GM12878 (cell line): Measurements from ENCODE around the gene CORO2B. TPM values are rescaled to one million over a fixed set of nuclear protein-coding genes. Genes with fewer than 3 reads are reported as not detected.

Experiments used
- ATF7 ChIP-seq: fragments of 450-650 bp; IDR thresholded peaks from 2 replicates; pipeline ENCODE4 v1.6.1; 2016; ENCODE audit warnings: low read depth, mild to moderate bottlenecking
- CHD1 ChIP-seq: IDR thresholded peaks from 2 replicates; pipeline ENCODE4 v1.6.1; 2012; ENCODE audit warnings: low read depth, low read length, improper control_type of control experiment
- CHD2 ChIP-seq: IDR thresholded peaks from 2 replicates; pipeline ENCODE4 v1.6.1; 2011; ENCODE audit warnings: low read depth, low read length, improper control_type of control experiment, borderline replicate concordance
- E4F1 ChIP-seq: fragments of 450-650 bp; IDR thresholded peaks from 2 replicates; pipeline ENCODE4 v1.6.1; 2018; ENCODE audit warnings: borderline replicate concordance, mild to moderate bottlenecking; ENCODE audit not compliant: partially characterized antibody
- EP300 ChIP-seq, 2 experiments: fragments of 150-350 bp in 1 of 2; IDR thresholded peaks; 2 replicates each; pipeline ENCODE4 v1.6.1; 2011 to 2012; ENCODE audit warnings: low read depth in 2 of 2, low read length in 2 of 2, borderline replicate concordance in 1 of 2, improper control_type of control experiment in 1 of 2, inconsistent platforms in 1 of 2; ENCODE audit not compliant: control insufficient read depth in 1 of 2
- IKZF2 ChIP-seq, 2 experiments: fragments of 450-650 bp; IDR thresholded peaks; 2 replicates each; pipeline ENCODE4 v1.6.1; 2017; ENCODE audit warnings: mild to moderate bottlenecking in 2 of 2, moderate library complexity in 2 of 2
- JUNB ChIP-seq: IDR thresholded peaks from 2 replicates; pipeline ENCODE4 v1.6.1; 2016; ENCODE audit warnings: antibody characterized with exemption, mild to moderate bottlenecking
- LARP7 ChIP-seq: fragments of 450-650 bp; IDR thresholded peaks from 2 replicates; pipeline ENCODE4 v1.6.1; 2017; ENCODE audit warnings: mild to moderate bottlenecking
- MTA3 ChIP-seq: IDR thresholded peaks from 2 replicates; pipeline ENCODE4 v1.6.1; 2012; ENCODE audit warnings: low read length, inconsistent platforms, borderline replicate concordance
- NFYA ChIP-seq: IDR thresholded peaks from 2 replicates; pipeline ENCODE4 v1.6.1; 2011; ENCODE audit warnings: low read depth, mild to moderate bottlenecking, low read length, improper control_type of control experiment, borderline replicate concordance
- PKNOX1 ChIP-seq: fragments of 450-650 bp; IDR thresholded peaks from 2 replicates; pipeline ENCODE4 v1.6.1; 2016; ENCODE audit warnings: mild to moderate bottlenecking
- RBBP5 ChIP-seq: fragments of 200-600 bp; sonication (generic); conservative IDR thresholded peaks from 2 replicates; pipeline ENCODE4 v1.6.1; 2016
- RELA ChIP-seq: fragments of 450-650 bp; IDR thresholded peaks from 2 replicates; pipeline ENCODE4 v1.8.0; 2014; ENCODE audit warnings: borderline replicate concordance; ENCODE audit not compliant: partially characterized antibody
- ZBED1 ChIP-seq: IDR thresholded peaks from 2 replicates; pipeline ENCODE4 v1.6.1; 2016; ENCODE audit warnings: borderline replicate concordance
- ZNF217 ChIP-seq: fragments of 450-650 bp; IDR thresholded peaks from 2 replicates; pipeline ENCODE4 v1.6.1; 2017; ENCODE audit warnings: antibody characterized with exemption, mild to moderate bottlenecking
- ZNF24 ChIP-seq: fragments of 450-650 bp; IDR thresholded peaks from 2 replicates; pipeline ENCODE4 v1.6.1; 2017; ENCODE audit warnings: antibody characterized with exemption, mild to moderate bottlenecking
- polyA plus RNA-seq, 11 experiments: library from polyadenylated mRNA; depleted of rRNA in 4 of 11; unstranded in 6 of 11; stranded (reverse) in 5 of 11; fragments of >200 nt; fragmentation: Nextera tagmentation in 4 of 11; fragmentation: Illumina TruSeq in 1 of 11; extraction: Ambion mirVana in 4 of 11; extraction: Trizol in 1 of 11; gene quantifications; 1 replicate in 1 of 11; 2 replicates in 10 of 11; pipeline versions ENCODE4 v1.2.1 to v1.2.3, GENCODE V29; 2011 to 2016; ENCODE audit warnings: inconsistent platforms in 2 of 11, missing spikeins in 2 of 11, low read depth in 1 of 11
- total RNA-seq, 4 experiments: library from RNA; depleted of rRNA in 3 of 4; stranded (reverse); fragments of >200 nt in 3 of 4; fragmentation: Illumina TruSeq in 1 of 4; extraction: Trizol in 1 of 4; gene quantifications; 2 replicates each; pipeline versions ENCODE4 v1.2.1 to v1.2.3, GENCODE V29; 2013 to 2021
- TF ChIP-seq, protein P1 (sequence below): fragments of 450-650 bp; formaldehyde crosslinking; IDR thresholded peaks from 2 replicates; pipeline ENCODE4 v1.4.0; 2020; ENCODE audit warnings: mild to moderate bottlenecking, moderate library complexity
- TF ChIP-seq, protein P2 (sequence below): fragments of 450-650 bp; IDR thresholded peaks from 2 replicates; pipeline ENCODE4 v1.6.1; 2017; ENCODE audit warnings: borderline replicate concordance
- TF ChIP-seq, protein P3 (sequence below): fragments of 450-650 bp; IDR thresholded peaks from 2 replicates; pipeline ENCODE4 v1.6.1; 2017; ENCODE audit warnings: mild to moderate bottlenecking, moderate library complexity

Gene CORO2B
- total and polyA plus RNA-seq, 10 of the 15 experiments (the other 5 are each of a cell fraction or from before 2014, with no cell fraction given) = 0.05 to 0.73 (median 0.13) TPM; not detected in 4

GRCh38 chr15:68674975-68675374 is 96.2 kb downstream of the CORO2B start (continued):
- TF ChIP-seq, protein P1, sequence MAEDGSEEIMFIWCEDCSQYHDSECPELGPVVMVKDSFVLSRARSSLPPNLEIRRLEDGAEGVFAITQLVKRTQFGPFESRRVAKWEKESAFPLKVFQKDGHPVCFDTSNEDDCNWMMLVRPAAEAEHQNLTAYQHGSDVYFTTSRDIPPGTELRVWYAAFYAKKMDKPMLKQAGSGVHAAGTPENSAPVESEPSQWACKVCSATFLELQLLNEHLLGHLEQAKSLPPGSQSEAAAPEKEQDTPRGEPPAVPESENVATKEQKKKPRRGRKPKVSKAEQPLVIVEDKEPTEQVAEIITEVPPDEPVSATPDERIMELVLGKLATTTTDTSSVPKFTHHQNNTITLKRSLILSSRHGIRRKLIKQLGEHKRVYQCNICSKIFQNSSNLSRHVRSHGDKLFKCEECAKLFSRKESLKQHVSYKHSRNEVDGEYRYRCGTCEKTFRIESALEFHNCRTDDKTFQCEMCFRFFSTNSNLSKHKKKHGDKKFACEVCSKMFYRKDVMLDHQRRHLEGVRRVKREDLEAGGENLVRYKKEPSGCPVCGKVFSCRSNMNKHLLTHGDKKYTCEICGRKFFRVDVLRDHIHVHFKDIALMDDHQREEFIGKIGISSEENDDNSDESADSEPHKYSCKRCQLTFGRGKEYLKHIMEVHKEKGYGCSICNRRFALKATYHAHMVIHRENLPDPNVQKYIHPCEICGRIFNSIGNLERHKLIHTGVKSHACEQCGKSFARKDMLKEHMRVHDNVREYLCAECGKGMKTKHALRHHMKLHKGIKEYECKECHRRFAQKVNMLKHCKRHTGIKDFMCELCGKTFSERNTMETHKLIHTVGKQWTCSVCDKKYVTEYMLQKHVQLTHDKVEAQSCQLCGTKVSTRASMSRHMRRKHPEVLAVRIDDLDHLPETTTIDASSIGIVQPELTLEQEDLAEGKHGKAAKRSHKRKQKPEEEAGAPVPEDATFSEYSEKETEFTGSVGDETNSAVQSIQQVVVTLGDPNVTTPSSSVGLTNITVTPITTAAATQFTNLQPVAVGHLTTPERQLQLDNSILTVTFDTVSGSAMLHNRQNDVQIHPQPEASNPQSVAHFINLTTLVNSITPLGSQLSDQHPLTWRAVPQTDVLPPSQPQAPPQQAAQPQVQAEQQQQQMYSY (CRISPR knock-in tag) = no peak
- TF ChIP-seq ZNF217 (no peak), CHD2 (no peak), LARP7 (no peak), ZNF24 (no peak), JUNB (no peak), RBBP5 (no peak), CHD1 (no peak), EP300 (IDR thresholded peaks at IDR 0.05; ENCODE audit: borderline replicate concordance in 1 of 2, control insufficient read depth in 1 of 2, low read depth in 2 of 2, low read length in 2 of 2) (no peak), PKNOX1 (peak; percentile 92), IKZF2 (IDR thresholded peaks at IDR 0.05) (0 out of 4 replicates have a peak, but pooled peaks of 1 of the 2 experiments have one; percentile 24), ZBED1 (no peak), E4F1 (no peak), RELA (no peak), NFYA (no peak), ATF7 (no peak), MTA3 (no peak)
- TF ChIP-seq, protein P2, sequence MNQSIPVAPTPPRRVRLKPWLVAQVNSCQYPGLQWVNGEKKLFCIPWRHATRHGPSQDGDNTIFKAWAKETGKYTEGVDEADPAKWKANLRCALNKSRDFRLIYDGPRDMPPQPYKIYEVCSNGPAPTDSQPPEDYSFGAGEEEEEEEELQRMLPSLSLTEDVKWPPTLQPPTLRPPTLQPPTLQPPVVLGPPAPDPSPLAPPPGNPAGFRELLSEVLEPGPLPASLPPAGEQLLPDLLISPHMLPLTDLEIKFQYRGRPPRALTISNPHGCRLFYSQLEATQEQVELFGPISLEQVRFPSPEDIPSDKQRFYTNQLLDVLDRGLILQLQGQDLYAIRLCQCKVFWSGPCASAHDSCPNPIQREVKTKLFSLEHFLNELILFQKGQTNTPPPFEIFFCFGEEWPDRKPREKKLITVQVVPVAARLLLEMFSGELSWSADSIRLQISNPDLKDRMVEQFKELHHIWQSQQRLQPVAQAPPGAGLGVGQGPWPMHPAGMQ = no peak
- TF ChIP-seq, protein P3, sequence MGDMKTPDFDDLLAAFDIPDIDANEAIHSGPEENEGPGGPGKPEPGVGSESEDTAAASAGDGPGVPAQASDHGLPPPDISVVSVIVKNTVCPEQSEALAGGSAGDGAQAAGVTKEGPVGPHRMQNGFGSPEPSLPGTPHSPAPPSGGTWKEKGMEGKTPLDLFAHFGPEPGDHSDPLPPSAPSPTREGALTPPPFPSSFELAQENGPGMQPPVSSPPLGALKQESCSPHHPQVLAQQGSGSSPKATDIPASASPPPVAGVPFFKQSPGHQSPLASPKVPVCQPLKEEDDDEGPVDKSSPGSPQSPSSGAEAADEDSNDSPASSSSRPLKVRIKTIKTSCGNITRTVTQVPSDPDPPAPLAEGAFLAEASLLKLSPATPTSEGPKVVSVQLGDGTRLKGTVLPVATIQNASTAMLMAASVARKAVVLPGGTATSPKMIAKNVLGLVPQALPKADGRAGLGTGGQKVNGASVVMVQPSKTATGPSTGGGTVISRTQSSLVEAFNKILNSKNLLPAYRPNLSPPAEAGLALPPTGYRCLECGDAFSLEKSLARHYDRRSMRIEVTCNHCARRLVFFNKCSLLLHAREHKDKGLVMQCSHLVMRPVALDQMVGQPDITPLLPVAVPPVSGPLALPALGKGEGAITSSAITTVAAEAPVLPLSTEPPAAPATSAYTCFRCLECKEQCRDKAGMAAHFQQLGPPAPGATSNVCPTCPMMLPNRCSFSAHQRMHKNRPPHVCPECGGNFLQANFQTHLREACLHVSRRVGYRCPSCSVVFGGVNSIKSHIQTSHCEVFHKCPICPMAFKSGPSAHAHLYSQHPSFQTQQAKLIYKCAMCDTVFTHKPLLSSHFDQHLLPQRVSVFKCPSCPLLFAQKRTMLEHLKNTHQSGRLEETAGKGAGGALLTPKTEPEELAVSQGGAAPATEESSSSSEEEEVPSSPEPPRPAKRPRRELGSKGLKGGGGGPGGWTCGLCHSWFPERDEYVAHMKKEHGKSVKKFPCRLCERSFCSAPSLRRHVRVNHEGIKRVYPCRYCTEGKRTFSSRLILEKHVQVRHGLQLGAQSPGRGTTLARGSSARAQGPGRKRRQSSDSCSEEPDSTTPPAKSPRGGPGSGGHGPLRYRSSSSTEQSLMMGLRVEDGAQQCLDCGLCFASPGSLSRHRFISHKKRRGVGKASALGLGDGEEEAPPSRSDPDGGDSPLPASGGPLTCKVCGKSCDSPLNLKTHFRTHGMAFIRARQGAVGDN = no peak
